Measurements from ENCODE around the gene GLCCI1. TPM values are rescaled to one million over a fixed set of nuclear protein-coding genes. Genes with fewer than 3 reads are reported as not detected.
A peak's percentile ranks its signal among the peaks of the same experiment; 100 is the strongest.

Gene GLCCI1
- total RNA-seq = 2.0 and 2.6 TPM in 2 replicates

GRCh38 chr7:7968544-7969305 is at the start of gene GLCCI1:
GLCCI1 (plus strand) TSS chr7:7968796; CDS start chr7:7969351, 555 bp downstream.
- peak; percentile 79 for DNase-seq (ENCODE audit: extremely low read depth, low read depth, low spot score)

- DNase-seq (ENCODE audit: extremely low read depth, low read depth, low spot score) = no peak
These were observed 49.1 kb upstream of the GLCCI1 start for GRCh38 chr7:7919449-7919945.

- DNase-seq (ENCODE audit: extremely low read depth, low read depth, low spot score) = no peak
These were observed 48.5 kb upstream of the GLCCI1 start for GRCh38 chr7:7920056-7920455.

GRCh38 chr7:7920481-7920880 is 48.1 kb upstream of the GLCCI1 start:
- DNase-seq (ENCODE audit: extremely low read depth, low read depth, low spot score) = no peak

- DNase-seq (ENCODE audit: extremely low read depth, low read depth, low spot score) = no peak
These were observed 46.8 kb upstream of the GLCCI1 start for GRCh38 chr7:7921830-7922229.

GRCh38 chr7:7922684-7923385 is 45.8 kb upstream of the GLCCI1 start:
- no peak for DNase-seq (ENCODE audit: extremely low read depth, low read depth, low spot score)

GRCh38 chr7:7923818-7924217 is 44.8 kb upstream of the GLCCI1 start:
- no peak for DNase-seq (ENCODE audit: extremely low read depth, low read depth, low spot score)

GRCh38 chr7:7924303-7924702 is 44.3 kb upstream of the GLCCI1 start:
- no peak for DNase-seq (ENCODE audit: extremely low read depth, low read depth, low spot score)

- no peak for DNase-seq (ENCODE audit: extremely low read depth, low read depth, low spot score)
These were observed 37.0 kb upstream of the GLCCI1 start for GRCh38 chr7:7931626-7932025.

GRCh38 chr7:7932553-7932952 is 36.0 kb upstream of the GLCCI1 start:
- DNase-seq (ENCODE audit: extremely low read depth, low read depth, low spot score) = no peak

- no peak for DNase-seq (ENCODE audit: extremely low read depth, low read depth, low spot score)
These were observed 34.6 kb upstream of the GLCCI1 start for GRCh38 chr7:7933915-7934526.

GRCh38 chr7:7934945-7935344 is 33.7 kb upstream of the GLCCI1 start:
- no peak for DNase-seq (ENCODE audit: extremely low read depth, low read depth, low spot score)

GRCh38 chr7:7938471-7938870 is 30.1 kb upstream of the GLCCI1 start:
- DNase-seq (ENCODE audit: extremely low read depth, low read depth, low spot score) = no peak

- no peak for DNase-seq (ENCODE audit: extremely low read depth, low read depth, low spot score)
These were observed 24.6 kb upstream of the GLCCI1 start for GRCh38 chr7:7943951-7944350.

- no peak for DNase-seq (ENCODE audit: extremely low read depth, low read depth, low spot score)
These were observed 23.8 kb upstream of the GLCCI1 start for GRCh38 chr7:7944619-7945282.

GRCh38 chr7:7946486-7946885 is 22.1 kb upstream of the GLCCI1 start:
- DNase-seq (ENCODE audit: extremely low read depth, low read depth, low spot score) = no peak

GRCh38 chr7:7948232-7948631 is 20.4 kb upstream of the GLCCI1 start:
- no peak for DNase-seq (ENCODE audit: extremely low read depth, low read depth, low spot score)

- no peak for DNase-seq (ENCODE audit: extremely low read depth, low read depth, low spot score)
These were observed 14.8 kb upstream of the GLCCI1 start for GRCh38 chr7:7953806-7954205.

- no peak for DNase-seq (ENCODE audit: extremely low read depth, low read depth, low spot score)
These were observed 12.0 kb upstream of the GLCCI1 start for GRCh38 chr7:7956531-7957128.

GRCh38 chr7:7957513-7957912 is 11.1 kb upstream of the GLCCI1 start:
- no peak for DNase-seq (ENCODE audit: extremely low read depth, low read depth, low spot score)

All from glomerular endothelial cell (primary cell).